Keratinocyte (primary cell): ENCODE data around the gene PLCL1. TPM values are rescaled to one million over a fixed set of nuclear protein-coding genes. Genes with fewer than 3 reads are reported as not detected.

Experiments
- DNase-seq: peaks from one replicate; pipeline ENCODE4 v3.0.0-alpha.2; 2011; ENCODE audit warnings: low read depth, missing footprints, low spot score
- FAIRE-seq: peaks from 2 replicates; lab custom pipeline; 2011; peaks lifted over from hg19 to GRCh38; lab: Jason Lieb, UNC
- H2AFZ ChIP-seq: 2 replicates; pipeline ENCODE4 v1.6.0; 2012; ENCODE audit warnings: low read length, control low read depth, inconsistent platforms; ENCODE audit not compliant: control insufficient read depth
- H3K27ac ChIP-seq: 2 replicates; pipeline ENCODE4 v1.5.1; 2011; ENCODE audit warnings: low read length; ENCODE audit not compliant: control insufficient read depth, insufficient read depth
- H3K27me3 ChIP-seq: 3 replicates; pipeline ENCODE4 v1.6.0; 2011; ENCODE audit warnings: low read length; ENCODE audit not compliant: control insufficient read depth, insufficient read depth; ENCODE audit errors: extremely low read depth
- H3K36me3 ChIP-seq, 2 experiments: 2 replicates in 1 of 2; 3 replicates in 1 of 2; pipeline ENCODE4 v1.5.1; 2011; ENCODE audit warnings: low read length in 2 of 2, mild to moderate bottlenecking in 1 of 2; ENCODE audit not compliant: control insufficient read depth in 2 of 2, insufficient read depth in 2 of 2; ENCODE audit errors: extremely low read depth in 1 of 2
- H3K4me1 ChIP-seq: 3 replicates; pipeline ENCODE4 v1.5.1; 2011; ENCODE audit warnings: low read length; ENCODE audit not compliant: control insufficient read depth, insufficient read depth; ENCODE audit errors: extremely low read depth
- H3K4me2 ChIP-seq: 3 replicates; pipeline ENCODE4 v1.6.0; 2011; ENCODE audit warnings: low read depth, low read length; ENCODE audit not compliant: control insufficient read depth, insufficient read depth; ENCODE audit errors: extremely low read depth
- H3K4me3 ChIP-seq, 3 experiments: fragments of 200-600 bp in 1 of 3; sonication (generic) in 1 of 3; 2 replicates in 2 of 3; 3 replicates in 1 of 3; pipeline ENCODE4 v1.5.1; 2011 to 2016; ENCODE audit warnings: low read length in 3 of 3, mild to moderate bottlenecking in 3 of 3, control low read depth in 2 of 3, inconsistent platforms in 1 of 3, low read depth in 1 of 3, mixed read lengths in 1 of 3, mixed run types in 1 of 3, moderate library complexity in 1 of 3; ENCODE audit not compliant: control insufficient read depth in 2 of 3, insufficient read depth in 2 of 3; ENCODE audit errors: extremely low read depth in 1 of 3
- H3K79me2 ChIP-seq: 2 replicates; pipeline ENCODE4 v1.6.0; 2012; ENCODE audit warnings: low read length; ENCODE audit not compliant: control insufficient read depth, insufficient read depth
- H3K9ac ChIP-seq: 3 replicates; pipeline ENCODE4 v1.6.0; 2011; ENCODE audit warnings: low read length; ENCODE audit not compliant: control insufficient read depth, insufficient read depth; ENCODE audit errors: extremely low read depth
- H3K9me1 ChIP-seq: 3 replicates; pipeline ENCODE4 v1.6.0; 2011; ENCODE audit warnings: low read length; ENCODE audit not compliant: control insufficient read depth, insufficient read depth; ENCODE audit errors: extremely low read depth
- H3K9me3 ChIP-seq: 2 replicates; pipeline ENCODE4 v1.5.1; 2012; ENCODE audit warnings: low read depth, low read length; ENCODE audit not compliant: control insufficient read depth
- H4K20me1 ChIP-seq: 3 replicates; pipeline ENCODE4 v1.6.0; 2011; ENCODE audit warnings: low read length; ENCODE audit not compliant: control insufficient read depth, insufficient read depth; ENCODE audit errors: extremely low read depth
- EZH2 ChIP-seq: IDR thresholded peaks from one replicate; pipeline ENCODE4 v1.6.1; 2012; ENCODE audit warnings: inconsistent platforms, mild to moderate bottlenecking, low read length, moderate library complexity
- dilution Hi-C: fragments of 300-500 bp; cut with MboI; formaldehyde crosslinking; loops from one replicate; pipeline ENCODE4 v1.7.0; 2020; ENCODE audit warnings: low sequenced_read_pairs; ENCODE audit not compliant: extremely low pct_ligation_motif_present
- polyA plus RNA-seq, 5 experiments: library from polyadenylated mRNA; depleted of rRNA in 3 of 5; stranded (reverse) in 3 of 5; stranded (forward) in 1 of 5; unstranded in 1 of 5; fragments of >200 nt; gene quantifications; 1 replicate in 1 of 5; 2 replicates in 3 of 5; 3 replicates in 1 of 5; pipeline versions ENCODE4 v1.2.1 to v1.2.3, GENCODE V29; 2011 to 2012; ENCODE audit warnings: missing spikeins in 2 of 5, low read depth in 1 of 5, low replicate concordance in 1 of 5
- TF ChIP-seq, protein P1 (sequence below), 3 experiments: IDR thresholded peaks in 1 of 3; conservative IDR thresholded peaks in 1 of 3; optimal IDR thresholded peaks in 1 of 3; 2 replicates in 2 of 3; 3 replicates in 1 of 3; pipeline versions ENCODE3 to v1.5.1; 2011; ENCODE audit warnings: low read length in 3 of 3, mild to moderate bottlenecking in 3 of 3, moderate library complexity in 2 of 3, control low read depth in 1 of 3, inconsistent platforms in 1 of 3; ENCODE audit not compliant: insufficient read depth in 2 of 3; ENCODE audit errors: extremely low read depth in 1 of 3

PLCL1 gene
- polyA plus RNA-seq, 1 donor (not counting 4 experiments of a cell fraction or from before 2014, with no cell fraction given) = 0.01 TPM

GRCh38 chr2:197998702-197999101, 194.3 kb downstream of the PLCL1 start:
- dilution Hi-C loops = no loop called here
- H3K36me3 ChIP-seq = no peaks in the 10 kb centered on the region
- H2AFZ ChIP-seq = no peak overlapping the region
- H3K4me2 ChIP-seq = no peak overlapping the region
- H3K4me1 ChIP-seq = no peaks in the 10 kb centered on the region
- H3K9ac ChIP-seq = no peak overlapping the region
- TF ChIP-seq, protein P1, sequence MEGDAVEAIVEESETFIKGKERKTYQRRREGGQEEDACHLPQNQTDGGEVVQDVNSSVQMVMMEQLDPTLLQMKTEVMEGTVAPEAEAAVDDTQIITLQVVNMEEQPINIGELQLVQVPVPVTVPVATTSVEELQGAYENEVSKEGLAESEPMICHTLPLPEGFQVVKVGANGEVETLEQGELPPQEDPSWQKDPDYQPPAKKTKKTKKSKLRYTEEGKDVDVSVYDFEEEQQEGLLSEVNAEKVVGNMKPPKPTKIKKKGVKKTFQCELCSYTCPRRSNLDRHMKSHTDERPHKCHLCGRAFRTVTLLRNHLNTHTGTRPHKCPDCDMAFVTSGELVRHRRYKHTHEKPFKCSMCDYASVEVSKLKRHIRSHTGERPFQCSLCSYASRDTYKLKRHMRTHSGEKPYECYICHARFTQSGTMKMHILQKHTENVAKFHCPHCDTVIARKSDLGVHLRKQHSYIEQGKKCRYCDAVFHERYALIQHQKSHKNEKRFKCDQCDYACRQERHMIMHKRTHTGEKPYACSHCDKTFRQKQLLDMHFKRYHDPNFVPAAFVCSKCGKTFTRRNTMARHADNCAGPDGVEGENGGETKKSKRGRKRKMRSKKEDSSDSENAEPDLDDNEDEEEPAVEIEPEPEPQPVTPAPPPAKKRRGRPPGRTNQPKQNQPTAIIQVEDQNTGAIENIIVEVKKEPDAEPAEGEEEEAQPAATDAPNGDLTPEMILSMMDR (optimal IDR thresholded peaks at IDR 0.05 in 1 of 3, IDR thresholded peaks at IDR 0.05 in 1 of 3, conservative IDR thresholded peaks at IDR 0.05 in 1 of 3; ENCODE audit: extremely low read depth in 1 of 3, insufficient read depth in 2 of 3, low read length in 3 of 3) = no peak
- no peak for TF ChIP-seq EZH2
- no peaks in the 10 kb centered on the region for H3K79me2 ChIP-seq
- H3K9me1 ChIP-seq = no peaks in the 10 kb centered on the region
- H3K27me3 ChIP-seq = no peaks in the 10 kb centered on the region
- H3K4me3 ChIP-seq = no peak overlapping the region
- DNase-seq (no peak), FAIRE-seq (no peak)
- no peaks in the 10 kb centered on the region for H3K9me3 ChIP-seq
- H3K27ac ChIP-seq = no peak overlapping the region
- no peaks in the 10 kb centered on the region for H4K20me1 ChIP-seq

DNA sequence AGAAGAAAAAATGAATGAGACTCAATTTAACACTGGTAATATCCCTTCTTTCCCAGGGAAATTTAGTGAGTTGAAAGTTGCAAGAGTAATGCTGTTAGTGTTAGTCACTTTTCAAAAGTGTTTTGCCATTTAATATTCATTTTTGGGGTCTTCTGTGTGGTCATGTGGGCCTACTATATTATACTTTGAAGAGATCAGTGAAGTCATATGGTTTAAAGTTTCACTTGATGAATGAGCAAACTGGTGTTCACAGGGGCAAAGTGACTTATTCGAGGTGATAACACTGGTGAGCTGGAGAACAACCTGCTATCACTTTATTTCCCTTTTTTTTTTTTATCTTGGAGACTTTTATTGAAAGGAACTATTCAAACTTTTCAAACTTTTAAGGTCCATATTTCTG, 196.0 kb downstream of the PLCL1 start:
- dilution Hi-C loops = no loop called here
- Histone ChIP-seq H3K9me1 (no peaks in the 10 kb centered on the region), H3K9ac (no peak overlapping the region), H3K79me2 (no peaks in the 10 kb centered on the region), H3K36me3 (no peaks in the 10 kb centered on the region), H3K27ac (no peak overlapping the region), H2AFZ (no peak overlapping the region), H4K20me1 (no peaks in the 10 kb centered on the region), H3K4me2 (no peak overlapping the region), H3K4me3 (no peak overlapping the region), H3K4me1 (no peaks in the 10 kb centered on the region), H3K9me3 (no peaks in the 10 kb centered on the region), H3K27me3 (no peaks in the 10 kb centered on the region)
- FAIRE-seq (no peak), DNase-seq (no peak)
- TF ChIP-seq, protein P1 (optimal IDR thresholded peaks at IDR 0.05 in 1 of 3, IDR thresholded peaks at IDR 0.05 in 1 of 3, conservative IDR thresholded peaks at IDR 0.05 in 1 of 3; ENCODE audit: extremely low read depth in 1 of 3, insufficient read depth in 2 of 3, low read length in 3 of 3) = no peak
- no peak for TF ChIP-seq EZH2
